GM12873 (cell line): ENCODE results near the gene SLC17A4.

Experiments
- CTCF ChIP-seq: IDR thresholded peaks from 2 replicates; pipeline ENCODE4 v1.5.1; 2012; ENCODE audit warnings: low read depth, mild to moderate bottlenecking, moderate library complexity, low read length, control low read depth; ENCODE audit not compliant: insufficient read depth; ENCODE audit errors: missing control alignments

Gene SLC17A4

GRCh38 chr6:25792016-25792415 lies 37.5 kb downstream of the SLC17A4 start:
- no peak for TF ChIP-seq CTCF

- TF ChIP-seq CTCF, result no peak
Observed at GRCh38 chr6:25793970-25794369, 39.4 kb downstream of the SLC17A4 start.

GRCh38 chr6:25794784-25795183 lies 40.2 kb downstream of the SLC17A4 start:
- TF ChIP-seq CTCF, result no peak

GRCh38 chr6:25801436-25801835 lies 46.9 kb downstream of the SLC17A4 start:
- no peak for TF ChIP-seq CTCF

GRCh38 chr6:25804804-25805203 lies 50.3 kb downstream of the SLC17A4 start:
- no peak for TF ChIP-seq CTCF

GRCh38 chr6:25815194-25815593 lies 60.7 kb downstream of the SLC17A4 start:
- no peak for TF ChIP-seq CTCF

GRCh38 chr6:25816252-25816651 lies 61.7 kb downstream of the SLC17A4 start:
- TF ChIP-seq CTCF, result no peak
